ENCODE results near the gene HS6ST3.

The HS6ST3 gene

DNA sequence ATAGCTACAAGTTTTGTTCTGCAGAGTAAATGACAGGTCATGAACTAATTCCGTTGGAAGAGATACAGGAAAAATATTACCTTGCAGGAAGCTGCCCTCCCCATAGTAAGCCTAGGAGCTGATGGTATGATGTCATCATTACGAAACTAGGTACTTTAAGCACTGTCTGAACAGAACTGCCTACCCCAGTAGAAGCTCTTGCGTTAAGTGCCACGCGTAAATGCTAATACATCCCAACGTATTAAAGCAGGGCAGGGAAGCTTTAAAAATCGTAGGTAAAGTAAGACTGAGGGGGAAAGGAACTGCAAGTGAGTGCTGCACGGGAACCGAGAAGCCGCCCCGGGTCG is 37.3 kb upstream of the HS6ST3 start:
- Histone ChIP-seq H3K4me1 (peaks cover 0 to 10% (median 5%) of the 10 kb centered on the region in 4 donors), H3K4me3 (peak overlapping the region; percentile 79 to 86), H3K27me3 (no peaks in the 10 kb centered on the region), H3K9me3 (no peaks in the 10 kb centered on the region), H3K36me3 (no peaks in the 10 kb centered on the region), H3K27ac (peak overlapping the region; percentile 81 to 91)
- TF ChIP-seq, protein P1, sequence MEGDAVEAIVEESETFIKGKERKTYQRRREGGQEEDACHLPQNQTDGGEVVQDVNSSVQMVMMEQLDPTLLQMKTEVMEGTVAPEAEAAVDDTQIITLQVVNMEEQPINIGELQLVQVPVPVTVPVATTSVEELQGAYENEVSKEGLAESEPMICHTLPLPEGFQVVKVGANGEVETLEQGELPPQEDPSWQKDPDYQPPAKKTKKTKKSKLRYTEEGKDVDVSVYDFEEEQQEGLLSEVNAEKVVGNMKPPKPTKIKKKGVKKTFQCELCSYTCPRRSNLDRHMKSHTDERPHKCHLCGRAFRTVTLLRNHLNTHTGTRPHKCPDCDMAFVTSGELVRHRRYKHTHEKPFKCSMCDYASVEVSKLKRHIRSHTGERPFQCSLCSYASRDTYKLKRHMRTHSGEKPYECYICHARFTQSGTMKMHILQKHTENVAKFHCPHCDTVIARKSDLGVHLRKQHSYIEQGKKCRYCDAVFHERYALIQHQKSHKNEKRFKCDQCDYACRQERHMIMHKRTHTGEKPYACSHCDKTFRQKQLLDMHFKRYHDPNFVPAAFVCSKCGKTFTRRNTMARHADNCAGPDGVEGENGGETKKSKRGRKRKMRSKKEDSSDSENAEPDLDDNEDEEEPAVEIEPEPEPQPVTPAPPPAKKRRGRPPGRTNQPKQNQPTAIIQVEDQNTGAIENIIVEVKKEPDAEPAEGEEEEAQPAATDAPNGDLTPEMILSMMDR (IDR thresholded peaks at IDR 0.05) = no peak
- no peak for DNase-seq
- intact Hi-C loops (cut with DNase I; ENCODE audit: low total_unique reads) = loop anchor here (5.0 kb wide), 1 partner anchor 40 kb away; the partner anchor contains the start of gene HS6ST3

DNA sequence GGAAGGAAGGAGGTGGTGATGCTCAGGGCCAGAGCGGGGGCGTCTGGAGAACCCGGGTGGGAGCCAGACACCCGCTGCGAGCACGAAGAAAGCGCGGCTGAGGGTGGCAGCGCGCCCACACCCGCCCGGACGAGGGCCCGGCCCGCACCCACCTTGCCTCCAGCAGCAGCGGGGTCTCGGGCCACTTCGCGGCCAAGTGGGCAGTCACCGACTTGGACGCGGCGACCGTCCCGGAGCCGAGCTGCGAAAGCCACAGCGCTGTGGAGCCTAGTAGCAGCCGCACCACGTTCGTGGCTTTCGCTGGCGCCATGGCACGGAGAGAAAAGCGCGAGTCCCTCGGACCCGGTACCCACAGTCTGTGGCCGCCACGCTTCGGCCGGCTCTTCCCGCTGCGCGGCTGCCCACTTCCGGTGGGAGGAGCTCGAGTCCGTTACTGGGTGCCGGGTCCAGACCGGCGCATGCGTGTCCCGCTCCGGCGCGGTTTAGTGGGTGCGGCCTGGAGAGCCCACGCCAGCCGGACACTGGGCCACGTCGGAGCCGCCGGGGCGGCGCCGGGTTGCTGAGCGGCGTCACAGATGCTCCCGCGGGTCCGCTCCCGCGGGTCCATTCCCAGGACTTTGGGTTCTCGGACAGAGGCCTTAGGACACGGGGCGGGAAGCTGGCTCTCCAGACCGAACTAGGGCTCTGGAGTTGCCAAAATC is 36.8 kb upstream of the HS6ST3 start, which contains the start of gene UGGT2:
TSS of gene UGGT2 (minus strand) at position 399 of the 701 bp plus-strand sequence. CDS start at position 310, 89 bp downstream.
- Histone ChIP-seq H3K4me1 (peaks cover 0 to 10% (median 5%) of the 10 kb centered on the region in 4 donors), H3K9me3 (no peaks in the 10 kb centered on the region), H3K27ac (peak within 1 kb of the TSS; percentile 81 to 91), H3K4me3 (peak within 1 kb of the TSS; percentile 79 to 86), H3K36me3 (no peaks in the 10 kb centered on the region), H3K27me3 (no peaks in the 10 kb centered on the region)
- peak; percentile 92 to 97 for DNase-seq
- TF ChIP-seq, protein P1 (IDR thresholded peaks at IDR 0.05) = no peak
- intact Hi-C loops (cut with DNase I; ENCODE audit: low total_unique reads) = loop anchor here (5.0 kb wide), 1 partner anchor 39 kb away; the partner anchor contains the start of gene HS6ST3

DNA sequence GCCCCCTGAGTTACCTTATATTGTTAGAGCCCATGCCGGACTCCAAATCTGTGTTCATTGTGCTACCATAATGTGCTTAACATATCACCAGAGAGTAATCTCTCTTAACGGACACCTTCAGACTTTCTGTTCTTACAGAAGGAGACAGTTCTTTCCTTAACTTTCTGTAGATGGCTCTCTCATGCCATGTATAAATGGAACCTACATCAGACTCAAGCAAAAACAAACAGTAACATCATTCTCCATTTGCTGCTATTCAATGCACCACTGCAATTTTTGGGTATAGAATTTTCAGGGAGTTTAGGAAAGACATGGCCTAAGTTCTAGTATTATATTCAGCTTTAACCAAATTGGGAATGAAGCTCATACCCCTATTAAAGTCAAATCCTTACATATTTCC is 24.1 kb upstream of the HS6ST3 start:
- TF ChIP-seq, protein P1 (IDR thresholded peaks at IDR 0.05) = no peak
- DNase-seq = no peak

DNA sequence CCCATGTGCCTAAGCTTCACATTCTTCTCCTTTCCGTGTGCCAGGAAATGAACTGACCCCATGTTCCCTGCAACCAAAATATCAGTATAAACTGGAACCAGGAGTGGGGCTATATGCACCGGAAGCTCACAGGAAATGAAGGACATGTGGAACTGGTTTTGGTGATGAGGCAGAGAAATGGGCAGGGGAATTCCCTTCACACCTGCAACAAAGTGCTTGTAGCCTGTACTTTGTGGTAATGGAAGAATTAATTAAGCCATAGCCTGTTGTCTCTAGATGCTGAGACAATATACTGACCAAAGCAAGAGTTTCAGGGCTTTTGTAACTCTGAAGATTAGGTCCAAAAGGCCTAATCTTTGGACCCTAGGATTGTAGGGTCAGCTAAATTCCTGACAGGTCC is 21.2 kb upstream of the HS6ST3 start:
- no peaks in the 10 kb centered on the region for H3K36me3 ChIP-seq
- TF ChIP-seq, protein P1 (IDR thresholded peaks at IDR 0.05) = no peak

More for the DNA sequence above, 24.1 kb upstream of the HS6ST3 start:
- H3K4me3 ChIP-seq = no peak overlapping the region
- no peaks in the 10 kb centered on the region for H3K36me3 ChIP-seq
- no peaks in the 10 kb centered on the region for H3K9me3 ChIP-seq
- H3K4me1 ChIP-seq = no peaks in the 10 kb centered on the region
- no peak overlapping the region for H3K27ac ChIP-seq
- intact Hi-C loops (cut with DNase I; ENCODE audit: low total_unique reads) = no loop called here
- no peaks in the 10 kb centered on the region for H3K27me3 ChIP-seq

DNA sequence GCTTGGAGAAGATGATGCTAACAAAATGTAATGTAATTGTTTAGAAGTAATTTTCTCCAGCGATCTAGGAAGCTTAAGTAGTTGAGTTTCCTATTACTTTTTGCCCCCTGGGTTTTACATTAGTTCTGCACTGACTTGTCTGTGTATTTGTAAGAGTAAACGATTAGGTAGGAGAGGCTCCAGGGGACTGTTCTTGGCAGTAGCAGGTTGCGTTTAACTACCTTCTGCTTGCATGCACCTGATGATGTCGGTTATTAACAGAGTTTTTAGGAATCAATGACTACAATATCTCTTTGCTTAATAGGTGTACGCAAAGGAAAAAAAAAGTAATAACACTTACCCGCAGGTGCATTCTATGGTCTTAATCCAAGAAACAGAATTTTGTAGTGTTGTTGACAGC is 18.4 kb upstream of the HS6ST3 start:
- Histone ChIP-seq H3K4me1 (no peaks in the 10 kb centered on the region), H3K27me3 (no peaks in the 10 kb centered on the region), H3K9me3 (no peaks in the 10 kb centered on the region), H3K4me3 (no peak overlapping the region), H3K36me3 (no peaks in the 10 kb centered on the region), H3K27ac (no peak overlapping the region)
- TF ChIP-seq, protein P1 (IDR thresholded peaks at IDR 0.05) = no peak
- no peak for DNase-seq
- intact Hi-C loops (cut with DNase I; ENCODE audit: low total_unique reads) = no loop called here

More for the DNA sequence above, 21.2 kb upstream of the HS6ST3 start:
- no peak overlapping the region for H3K4me3 ChIP-seq
- H3K27ac ChIP-seq = no peak overlapping the region
- DNase-seq = no peak
- intact Hi-C loops (cut with DNase I; ENCODE audit: low total_unique reads) = no loop called here
- no peaks in the 10 kb centered on the region for H3K4me1 ChIP-seq
- no peaks in the 10 kb centered on the region for H3K9me3 ChIP-seq
- H3K27me3 ChIP-seq = no peaks in the 10 kb centered on the region

All from tibial artery (tissue), 4 donors.